SK-N-MC (cell line): ENCODE data around the gene FARS2.

ENCODE experiments used
- DNase-seq: peaks from one replicate; pipeline ENCODE4 v3.0.0-alpha.2; 2011; ENCODE audit warnings: low read depth, low spot score
- H3K27ac ChIP-seq: fragments of 200-600 bp; sonication (generic); 2 replicates; pipeline ENCODE4 v1.5.1; 2016; ENCODE audit warnings: mixed run types
- H3K36me3 ChIP-seq: fragments of 200-600 bp; sonication (generic); 2 replicates; pipeline ENCODE4 v1.6.1; 2017; ENCODE audit warnings: antibody characterized with exemption, low read length, mixed read lengths; ENCODE audit not compliant: insufficient read depth
- H3K4me3 ChIP-seq: fragments of 200-600 bp; sonication (generic); 2 replicates; pipeline ENCODE4 v1.5.1; 2016
- H3K9ac ChIP-seq: fragments of 200-600 bp; sonication (generic); 2 replicates; pipeline ENCODE4 v1.8.0; 2017; ENCODE audit warnings: mixed run types, mixed read lengths; ENCODE audit not compliant: insufficient read length
- H3K9me3 ChIP-seq: fragments of 200-600 bp; sonication (generic); 2 replicates; pipeline ENCODE4 v1.6.1; 2017; ENCODE audit warnings: low read depth, mild to moderate bottlenecking, antibody characterized with exemption, low read length, moderate library complexity, mixed read lengths
- EZH2 ChIP-seq: fragments of 200-600 bp; sonication (generic); IDR thresholded peaks from one replicate; pipeline ENCODE4 v1.6.1; 2017; ENCODE audit warnings: antibody characterized with exemption
- FOXP2 ChIP-seq: optimal IDR thresholded peaks from 2 replicates; pipeline ENCODE3; 2011; ENCODE audit warnings: mild to moderate bottlenecking, moderate library complexity; ENCODE audit not compliant: insufficient read depth; ENCODE audit errors: extremely low read length, control extremely low read depth
- POLR2AphosphoS5 ChIP-seq: IDR thresholded peaks from 2 replicates; pipeline ENCODE4 v1.6.1; 2012; ENCODE audit warnings: mild to moderate bottlenecking, low read depth, low read length, borderline replicate concordance

The FARS2 gene

DNA sequence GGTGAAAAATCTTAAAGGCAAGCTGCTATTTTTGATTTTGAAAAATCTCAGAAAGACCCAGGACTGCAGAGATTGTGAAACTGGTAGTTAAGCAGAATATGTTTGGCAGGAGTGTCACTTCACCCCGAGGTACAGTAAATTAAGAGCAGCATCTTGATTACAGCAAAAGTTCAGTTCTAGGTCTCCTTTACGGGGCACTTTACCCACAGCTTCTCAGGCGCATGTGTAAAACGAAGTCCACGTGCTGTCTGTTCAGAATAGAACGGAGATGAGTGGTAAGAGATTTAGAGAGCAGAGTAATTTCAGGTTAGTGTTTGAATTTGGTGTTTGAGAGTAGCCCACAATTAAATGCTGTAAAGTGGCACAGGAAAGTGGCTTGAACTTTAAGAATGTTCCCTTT is 84.0 kb downstream of the FARS2 start:
- no peak overlapping the region for H3K9ac ChIP-seq
- H3K36me3 ChIP-seq: no peaks in the 10 kb centered on the region
- TF ChIP-seq POLR2AphosphoS5 (no peak), FOXP2 (no peak)
- H3K9me3 ChIP-seq: no peaks in the 10 kb centered on the region
- H3K4me3 ChIP-seq: no peak overlapping the region
- no peak for DNase-seq
- H3K27ac ChIP-seq: no peak overlapping the region; the same call in 1 of the 2 replicates

DNA sequence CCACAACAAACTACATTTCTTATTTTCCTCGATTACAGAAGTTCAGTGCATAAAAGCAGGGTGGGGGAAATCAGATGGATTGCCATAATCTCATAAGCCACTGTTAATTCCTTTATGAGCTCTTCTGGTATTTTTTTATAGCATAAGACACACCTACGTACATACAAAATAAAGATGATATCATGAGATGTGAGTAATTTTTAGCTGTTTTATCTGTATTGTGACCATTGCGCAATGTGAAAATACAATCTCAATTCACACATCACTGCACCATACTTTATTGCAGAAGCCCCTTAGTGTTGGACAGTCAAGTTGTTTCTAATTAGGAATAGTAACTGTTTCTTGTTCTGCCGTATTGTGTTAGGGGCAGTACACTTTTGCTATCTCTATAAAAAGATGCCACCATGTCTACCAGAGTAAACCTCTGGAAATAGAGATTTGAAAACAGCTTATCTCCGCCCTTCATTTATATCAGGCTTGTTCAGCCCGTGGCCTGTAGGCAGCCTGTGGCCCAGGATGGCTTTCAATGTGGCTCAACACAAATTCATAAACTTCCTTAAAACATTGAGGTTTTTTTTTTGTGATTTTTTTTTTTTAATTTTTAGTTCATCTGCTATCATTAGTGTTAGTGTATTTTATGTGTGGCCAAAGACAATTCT is 90.4 kb downstream of the FARS2 start:
- Histone ChIP-seq H3K36me3 (no peaks in the 10 kb centered on the region), H3K9ac (no peak overlapping the region), H3K9me3 (no peaks in the 10 kb centered on the region), H3K27ac (no peak overlapping the region), H3K4me3 (no peak overlapping the region)
- TF ChIP-seq POLR2AphosphoS5 (no peak), EZH2 (no peak), FOXP2 (no peak)
- DNase-seq: no peak

DNA sequence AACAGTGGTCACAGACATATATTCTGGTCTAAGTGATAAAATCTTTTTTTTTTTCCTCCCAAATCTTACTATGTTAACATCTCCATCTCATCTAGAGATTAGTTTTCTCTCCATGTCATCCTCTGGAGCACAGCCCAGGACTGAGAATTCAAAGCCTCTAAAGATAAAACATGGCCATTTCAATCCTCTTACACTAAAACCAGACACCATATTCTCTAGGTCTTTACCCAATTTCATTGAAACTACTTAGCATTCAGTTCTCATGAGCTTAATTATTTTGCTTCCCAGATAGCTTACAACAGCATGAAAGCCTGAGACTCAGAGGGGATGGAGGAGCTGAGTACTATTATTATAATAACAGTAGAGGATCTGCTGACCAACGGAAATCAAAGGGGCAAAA is 92.7 kb downstream of the FARS2 start:
- H3K36me3 ChIP-seq: no peaks in the 10 kb centered on the region
- TF ChIP-seq POLR2AphosphoS5 (no peak), EZH2 (no peak), FOXP2 (no peak)
- no peak overlapping the region for H3K9ac ChIP-seq
- no peak overlapping the region for H3K27ac ChIP-seq
- DNase-seq: no peak
- H3K9me3 ChIP-seq: no peaks in the 10 kb centered on the region
- H3K4me3 ChIP-seq: no peak overlapping the region

DNA sequence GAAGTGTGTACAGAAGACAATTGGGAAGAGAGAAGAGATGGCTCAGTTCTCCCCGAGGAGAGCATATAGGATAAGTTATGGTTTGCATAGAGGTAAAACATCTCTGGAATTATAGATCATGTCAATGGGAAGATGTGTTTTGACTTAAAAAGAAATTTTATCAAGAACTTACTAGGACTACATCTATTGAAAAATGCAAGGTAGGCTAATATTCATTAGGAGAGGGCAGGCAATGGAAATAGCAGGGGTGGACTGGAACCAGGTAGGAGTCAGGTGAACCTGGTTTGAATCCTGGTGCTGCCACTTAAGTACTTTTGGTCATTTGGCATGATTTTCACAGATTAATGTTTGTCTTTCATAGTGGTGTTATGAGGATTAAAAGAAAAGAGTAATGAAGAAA is 96.2 kb downstream of the FARS2 start:
- H3K36me3 ChIP-seq: no peaks in the 10 kb centered on the region
- TF ChIP-seq FOXP2 (no peak), POLR2AphosphoS5 (no peak), EZH2 (no peak)
- no peak overlapping the region for H3K4me3 ChIP-seq
- no peak overlapping the region for H3K9ac ChIP-seq
- no peaks in the 10 kb centered on the region for H3K9me3 ChIP-seq
- H3K27ac ChIP-seq: no peak overlapping the region
- no peak for DNase-seq

DNA sequence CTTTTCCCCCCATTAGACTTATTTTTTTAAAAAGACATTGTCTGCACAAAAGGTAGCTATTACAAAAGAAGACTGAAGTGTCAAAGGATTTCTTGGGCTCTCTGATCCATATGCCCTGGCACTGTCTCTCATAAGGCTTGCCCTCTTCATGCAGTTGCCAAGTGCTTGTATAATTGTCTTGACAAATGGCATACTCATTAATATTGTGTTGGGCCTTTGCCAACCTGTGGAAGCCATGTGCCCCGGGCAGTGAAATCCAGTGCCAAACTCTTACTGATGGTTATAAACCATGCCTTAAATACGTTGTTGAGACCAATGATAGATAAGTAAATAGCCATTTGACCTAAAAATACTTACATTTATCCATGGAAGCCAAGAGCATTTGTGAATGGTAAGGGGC is 98.1 kb downstream of the FARS2 start:
- TF ChIP-seq POLR2AphosphoS5 (no peak), EZH2 (no peak)
- no peaks in the 10 kb centered on the region for H3K36me3 ChIP-seq
- H3K9ac ChIP-seq: no peak overlapping the region
- 0 out of 2 replicates have a peak overlapping the region, but pooled peaks have one; percentile 13 for H3K27ac ChIP-seq
- no peaks in the 10 kb centered on the region for H3K9me3 ChIP-seq
- no peak overlapping the region; the same call in 1 of the 2 replicates for H3K4me3 ChIP-seq
- DNase-seq: no peak

DNA sequence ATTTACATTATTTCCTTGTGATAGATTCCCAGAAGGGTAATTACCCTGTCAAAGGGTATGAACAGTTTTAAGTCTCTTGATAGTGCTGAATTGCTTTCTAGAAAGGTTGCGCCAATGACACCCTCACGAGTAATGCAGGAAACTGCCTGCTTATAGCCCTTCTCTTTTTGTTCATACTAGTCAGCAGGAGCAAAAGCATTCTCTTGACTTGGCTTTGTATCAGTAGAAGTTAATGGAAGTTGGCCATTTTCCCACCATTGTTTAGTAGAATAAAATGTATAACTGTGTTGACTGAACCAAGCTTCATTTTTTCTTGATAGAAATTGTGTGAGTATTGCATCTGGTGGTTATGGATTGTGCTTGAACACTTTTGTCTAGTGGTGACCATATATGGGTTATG is 100.1 kb downstream of the FARS2 start:
- Histone ChIP-seq H3K9me3 (no peaks in the 10 kb centered on the region), H3K36me3 (no peaks in the 10 kb centered on the region), H3K9ac (no peak overlapping the region), H3K27ac (no peak overlapping the region), H3K4me3 (no peak overlapping the region)
- no peak for DNase-seq
- TF ChIP-seq POLR2AphosphoS5 (no peak), EZH2 (no peak), FOXP2 (no peak)

DNA sequence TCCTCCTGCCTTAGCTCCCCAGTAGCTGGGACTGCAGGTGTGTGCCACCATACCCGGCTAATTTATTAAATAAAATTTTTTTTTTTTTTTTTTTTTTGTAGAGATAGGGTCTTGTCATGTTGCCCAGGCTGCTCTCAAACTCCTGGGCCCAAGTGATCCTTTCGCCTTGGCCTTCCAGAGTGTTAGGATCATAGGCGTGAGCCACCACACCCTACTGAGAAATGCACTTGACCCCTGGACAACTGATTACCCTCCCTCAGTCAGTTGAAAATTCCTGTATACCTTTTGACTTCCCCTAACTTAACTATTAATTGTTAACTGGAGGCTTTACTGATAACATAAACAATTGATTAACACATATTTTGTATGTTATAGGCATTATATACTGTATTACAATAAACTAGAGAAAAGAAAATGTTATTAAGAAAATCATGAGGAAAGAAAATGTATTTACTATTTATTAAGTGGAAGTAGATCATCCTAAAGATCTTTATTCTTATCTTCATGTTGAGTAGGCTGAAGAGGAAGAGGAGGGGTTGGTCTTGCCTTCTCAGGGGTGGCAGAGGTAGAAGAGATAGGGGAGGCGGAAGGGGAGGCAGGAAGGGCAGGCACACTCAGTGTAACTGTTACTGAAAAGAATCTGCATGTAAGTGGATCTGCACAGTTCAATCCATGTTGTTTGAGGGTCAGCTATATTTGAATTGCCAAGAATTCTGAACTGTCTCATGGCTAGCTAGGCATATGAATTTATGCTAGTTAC is 104.3 kb downstream of the FARS2 start:
- TF ChIP-seq EZH2 (no peak), POLR2AphosphoS5 (no peak), FOXP2 (no peak)
- no peak for DNase-seq
- no peaks in the 10 kb centered on the region for H3K36me3 ChIP-seq
- no peak overlapping the region for H3K4me3 ChIP-seq
- no peak overlapping the region for H3K9ac ChIP-seq
- no peak overlapping the region for H3K27ac ChIP-seq
- H3K9me3 ChIP-seq: no peaks in the 10 kb centered on the region

DNA sequence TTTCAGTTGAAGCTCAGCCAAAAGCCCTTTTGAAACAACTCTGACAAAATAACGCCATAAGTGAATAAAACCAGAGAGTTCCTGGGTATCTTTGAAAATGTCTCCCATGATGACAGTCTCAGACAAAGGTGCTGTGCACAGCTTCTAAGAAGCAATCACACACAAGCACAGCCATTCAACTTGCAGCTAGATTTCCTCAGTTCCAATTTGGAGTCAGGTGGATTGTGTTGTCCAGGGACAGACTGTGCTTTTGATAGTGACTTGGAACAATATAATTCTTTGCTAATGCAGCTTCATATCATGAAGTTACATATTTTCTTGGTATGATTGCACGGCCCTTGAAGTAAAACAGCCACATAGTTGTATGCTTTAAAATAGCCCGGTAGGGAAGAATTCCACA is 105.6 kb downstream of the FARS2 start:
- no peak for DNase-seq
- Histone ChIP-seq H3K9me3 (no peaks in the 10 kb centered on the region), H3K27ac (no peak overlapping the region), H3K9ac (no peak overlapping the region), H3K4me3 (no peak overlapping the region), H3K36me3 (no peaks in the 10 kb centered on the region)
- no peak for TF ChIP-seq POLR2AphosphoS5
- TF ChIP-seq FOXP2: no peak
- TF ChIP-seq EZH2: no peak

DNA sequence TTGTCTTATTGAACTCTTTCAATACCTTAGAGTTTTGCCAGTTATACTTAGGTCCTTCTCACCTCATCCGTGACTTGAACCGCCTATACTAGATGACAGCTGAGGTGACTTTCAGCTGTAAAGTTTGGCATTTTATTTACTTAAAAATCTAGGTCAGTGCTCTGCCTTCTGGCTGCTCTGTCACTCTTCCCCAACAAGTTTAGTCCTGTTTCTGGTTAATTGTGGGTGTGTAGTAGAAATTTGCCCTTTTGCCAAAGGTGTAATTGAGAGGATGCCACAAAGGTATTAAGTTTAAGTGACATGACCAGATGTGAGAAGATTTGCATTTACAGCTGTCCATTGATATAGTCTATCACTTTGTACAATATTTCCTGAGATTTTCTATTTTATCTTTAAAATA is 106.2 kb downstream of the FARS2 start:
- H3K9me3 ChIP-seq: no peaks in the 10 kb centered on the region
- no peak overlapping the region for H3K27ac ChIP-seq
- H3K9ac ChIP-seq: no peak overlapping the region

More for the DNA sequence above, 106.2 kb downstream of the FARS2 start:
- Histone ChIP-seq H3K36me3 (no peaks in the 10 kb centered on the region), H3K4me3 (no peak overlapping the region)
- no peak for DNase-seq
- TF ChIP-seq FOXP2 (no peak), EZH2 (no peak), POLR2AphosphoS5 (no peak)
